Measurements from ENCODE around the gene PRPF31.

GRCh38 chr19:54160182-54160811 lies 44.7 kb downstream of the PRPF31 start:
- TF ChIP-seq, protein P1, sequence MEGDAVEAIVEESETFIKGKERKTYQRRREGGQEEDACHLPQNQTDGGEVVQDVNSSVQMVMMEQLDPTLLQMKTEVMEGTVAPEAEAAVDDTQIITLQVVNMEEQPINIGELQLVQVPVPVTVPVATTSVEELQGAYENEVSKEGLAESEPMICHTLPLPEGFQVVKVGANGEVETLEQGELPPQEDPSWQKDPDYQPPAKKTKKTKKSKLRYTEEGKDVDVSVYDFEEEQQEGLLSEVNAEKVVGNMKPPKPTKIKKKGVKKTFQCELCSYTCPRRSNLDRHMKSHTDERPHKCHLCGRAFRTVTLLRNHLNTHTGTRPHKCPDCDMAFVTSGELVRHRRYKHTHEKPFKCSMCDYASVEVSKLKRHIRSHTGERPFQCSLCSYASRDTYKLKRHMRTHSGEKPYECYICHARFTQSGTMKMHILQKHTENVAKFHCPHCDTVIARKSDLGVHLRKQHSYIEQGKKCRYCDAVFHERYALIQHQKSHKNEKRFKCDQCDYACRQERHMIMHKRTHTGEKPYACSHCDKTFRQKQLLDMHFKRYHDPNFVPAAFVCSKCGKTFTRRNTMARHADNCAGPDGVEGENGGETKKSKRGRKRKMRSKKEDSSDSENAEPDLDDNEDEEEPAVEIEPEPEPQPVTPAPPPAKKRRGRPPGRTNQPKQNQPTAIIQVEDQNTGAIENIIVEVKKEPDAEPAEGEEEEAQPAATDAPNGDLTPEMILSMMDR (conservative IDR thresholded peaks at IDR 0.05; ENCODE audit: low read length), result no peak
- no peak for TF ChIP-seq EZH2phosphoT487 (IDR thresholded peaks at IDR 0.05; ENCODE audit: borderline replicate concordance)

All from Loucy (cell line).